Erythroblast (primary cell): ENCODE results near the gene ERGIC3.

Experiments
- GATA1 ChIP-seq: IDR thresholded peaks from 2 replicates; pipeline ENCODE4 v1.6.1; 2011; ENCODE audit warnings: low read depth, mild to moderate bottlenecking, control low read depth, low read length, moderate library complexity
- POLR2A ChIP-seq: IDR thresholded peaks from 2 replicates; pipeline ENCODE4 v1.6.1; 2011; ENCODE audit warnings: mild to moderate bottlenecking, low read length

DNA sequence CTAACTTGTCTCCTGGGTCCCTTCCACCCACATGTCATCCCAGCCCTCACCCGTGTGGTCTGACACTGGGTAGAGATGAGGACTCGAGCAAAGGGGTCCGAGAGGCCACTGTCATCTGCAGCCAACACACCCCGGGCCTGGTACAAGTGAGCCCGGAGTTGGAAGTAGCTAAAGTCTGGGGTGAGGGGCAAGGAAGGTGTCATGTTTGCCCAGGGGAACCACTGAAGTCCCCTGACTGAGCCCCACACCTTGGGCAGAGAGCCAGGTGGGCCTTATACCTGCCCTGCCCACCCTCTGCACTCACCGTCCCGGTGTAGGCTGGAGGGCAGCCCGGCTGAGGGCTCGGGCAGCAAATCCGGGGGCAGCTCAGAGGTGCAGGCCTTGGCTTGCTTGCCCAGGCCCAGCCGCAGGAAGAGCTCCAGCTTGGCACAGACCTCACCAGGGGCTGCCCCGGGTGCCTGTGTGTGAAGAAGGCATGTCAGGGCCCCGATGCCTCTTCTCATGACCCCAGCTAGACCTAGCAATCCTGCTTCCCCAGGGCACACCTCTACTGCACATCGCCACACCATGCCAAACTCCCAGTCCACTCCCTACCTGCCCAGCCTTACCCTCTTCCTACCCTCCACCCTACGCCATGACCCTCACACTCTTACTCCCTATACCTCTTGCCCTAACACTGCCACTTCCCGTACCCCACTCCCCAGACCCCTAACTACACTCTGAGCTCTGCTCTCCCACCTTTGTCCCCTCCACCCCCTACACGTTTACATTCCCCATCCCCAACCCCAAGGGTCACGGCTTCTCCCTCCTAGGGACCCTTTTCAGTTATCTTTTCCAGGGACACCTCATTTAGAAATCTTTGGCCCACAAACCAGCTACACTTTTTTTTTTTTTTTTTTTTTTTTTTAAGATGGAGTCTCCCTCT, 42.0 kb downstream of the ERGIC3 start:
- TF ChIP-seq POLR2A (no peak), GATA1 (no peak)
